ENCODE data around the gene KCNS3.

The KCNS3 gene

DNA sequence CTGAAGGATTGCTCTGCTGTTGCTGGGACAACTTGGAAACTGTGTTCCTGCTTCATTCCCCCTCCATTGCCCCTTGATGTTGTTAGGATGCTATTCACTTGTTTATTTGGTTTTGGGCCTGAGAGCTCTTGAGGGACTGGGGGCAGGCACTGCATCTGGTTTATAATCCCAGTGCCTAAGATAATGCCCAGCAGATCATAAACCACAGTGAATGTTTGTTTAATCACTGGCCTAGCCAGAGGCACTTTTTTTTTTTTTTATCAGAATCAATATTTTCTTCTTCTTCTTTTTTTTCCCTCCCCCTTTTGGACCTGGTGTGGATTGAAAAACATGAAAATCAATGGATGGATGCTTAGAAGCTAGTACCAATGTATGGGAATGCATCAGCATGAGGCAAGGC, 38.1 kb downstream of the KCNS3 start:
- Histone ChIP-seq H2AFZ (ENCODE audit: low read length) (no peak overlapping the region), H3K27me3 (ENCODE audit: insufficient read depth, low read length) (peaks cover 3% of the 10 kb centered on the region; the same call in 1 of the 2 replicates), H3K36me3 (ENCODE audit: insufficient read depth, low read length) (no peaks in the 10 kb centered on the region), H3K9me3 (ENCODE audit: low read length) (no peaks in the 10 kb centered on the region), H3K9ac (ENCODE audit: low read length) (no peak overlapping the region), H4K20me1 (ENCODE audit: insufficient read depth, low read length) (no peaks in the 10 kb centered on the region), H3K4me3 (ENCODE audit: low read depth, low read length, poor library complexity, severe bottlenecking) (no peak overlapping the region), H3K27ac (ENCODE audit: low read depth, low read length, poor library complexity, severe bottlenecking) (no peak overlapping the region), H3F3A (ENCODE audit: insufficient read depth, low read length) (no peaks in the 10 kb centered on the region), H3K79me2 (ENCODE audit: insufficient read depth, low read length) (no peaks in the 10 kb centered on the region), H3K9me2 (ENCODE audit: low read depth, low read length) (no peaks in the 10 kb centered on the region), H3K4me2 (ENCODE audit: low read length) (no peak overlapping the region), H3K4me1 (ENCODE audit: insufficient read depth, low read length, severe bottlenecking) (no peaks in the 10 kb centered on the region)
- no peak for TF ChIP-seq EZH2 (IDR thresholded peaks at IDR 0.05; ENCODE audit: borderline replicate concordance, low read length)
- TF ChIP-seq, protein P1, sequence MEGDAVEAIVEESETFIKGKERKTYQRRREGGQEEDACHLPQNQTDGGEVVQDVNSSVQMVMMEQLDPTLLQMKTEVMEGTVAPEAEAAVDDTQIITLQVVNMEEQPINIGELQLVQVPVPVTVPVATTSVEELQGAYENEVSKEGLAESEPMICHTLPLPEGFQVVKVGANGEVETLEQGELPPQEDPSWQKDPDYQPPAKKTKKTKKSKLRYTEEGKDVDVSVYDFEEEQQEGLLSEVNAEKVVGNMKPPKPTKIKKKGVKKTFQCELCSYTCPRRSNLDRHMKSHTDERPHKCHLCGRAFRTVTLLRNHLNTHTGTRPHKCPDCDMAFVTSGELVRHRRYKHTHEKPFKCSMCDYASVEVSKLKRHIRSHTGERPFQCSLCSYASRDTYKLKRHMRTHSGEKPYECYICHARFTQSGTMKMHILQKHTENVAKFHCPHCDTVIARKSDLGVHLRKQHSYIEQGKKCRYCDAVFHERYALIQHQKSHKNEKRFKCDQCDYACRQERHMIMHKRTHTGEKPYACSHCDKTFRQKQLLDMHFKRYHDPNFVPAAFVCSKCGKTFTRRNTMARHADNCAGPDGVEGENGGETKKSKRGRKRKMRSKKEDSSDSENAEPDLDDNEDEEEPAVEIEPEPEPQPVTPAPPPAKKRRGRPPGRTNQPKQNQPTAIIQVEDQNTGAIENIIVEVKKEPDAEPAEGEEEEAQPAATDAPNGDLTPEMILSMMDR (IDR thresholded peaks at IDR 0.05; ENCODE audit: low read length), result no peak

DNA sequence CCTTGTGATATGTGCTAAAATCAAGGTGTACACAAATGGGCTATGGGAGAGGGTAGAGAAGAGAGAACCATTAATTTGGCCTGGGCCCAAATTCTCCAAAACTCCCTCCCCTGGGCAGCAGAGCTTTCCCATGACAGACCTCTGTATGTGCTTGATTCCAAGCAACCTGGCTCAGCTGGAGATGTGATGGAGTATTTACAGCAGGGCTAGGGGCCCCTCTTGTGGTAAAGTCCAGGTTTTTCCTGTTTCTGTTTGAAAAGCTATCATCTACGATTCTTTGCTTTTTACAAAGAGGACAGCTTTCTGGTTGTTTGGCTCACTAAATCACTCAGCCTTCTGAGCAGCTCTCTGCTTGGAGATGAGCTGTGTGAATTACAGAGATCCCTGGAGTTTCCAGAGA, 40.3 kb downstream of the KCNS3 start:
- H3K9ac ChIP-seq (ENCODE audit: low read length), result no peak overlapping the region
- no peak overlapping the region for H3K27ac ChIP-seq (ENCODE audit: low read depth, low read length, poor library complexity, severe bottlenecking)
- no peaks in the 10 kb centered on the region for H3K36me3 ChIP-seq (ENCODE audit: insufficient read depth, low read length)
- no peaks in the 10 kb centered on the region for H3K4me1 ChIP-seq (ENCODE audit: insufficient read depth, low read length, severe bottlenecking)
- H4K20me1 ChIP-seq (ENCODE audit: insufficient read depth, low read length), result no peaks in the 10 kb centered on the region
- H3K9me2 ChIP-seq (ENCODE audit: low read depth, low read length), result no peaks in the 10 kb centered on the region
- no peak overlapping the region for H3K4me2 ChIP-seq (ENCODE audit: low read length)
- H3K79me2 ChIP-seq (ENCODE audit: insufficient read depth, low read length), result no peaks in the 10 kb centered on the region
- no peaks in the 10 kb centered on the region for H3F3A ChIP-seq (ENCODE audit: insufficient read depth, low read length)
- no peak overlapping the region for H2AFZ ChIP-seq (ENCODE audit: low read length)
- peaks cover 3% of the 10 kb centered on the region; the same call in 1 of the 2 replicates for H3K27me3 ChIP-seq (ENCODE audit: insufficient read depth, low read length)
- H3K4me3 ChIP-seq (ENCODE audit: low read depth, low read length, poor library complexity, severe bottlenecking), result no peak overlapping the region
- no peaks in the 10 kb centered on the region for H3K9me3 ChIP-seq (ENCODE audit: low read length)
- TF ChIP-seq, protein P1 (IDR thresholded peaks at IDR 0.05; ENCODE audit: low read length), result no peak
- no peak for TF ChIP-seq EZH2 (IDR thresholded peaks at IDR 0.05; ENCODE audit: borderline replicate concordance, low read length)

DNA sequence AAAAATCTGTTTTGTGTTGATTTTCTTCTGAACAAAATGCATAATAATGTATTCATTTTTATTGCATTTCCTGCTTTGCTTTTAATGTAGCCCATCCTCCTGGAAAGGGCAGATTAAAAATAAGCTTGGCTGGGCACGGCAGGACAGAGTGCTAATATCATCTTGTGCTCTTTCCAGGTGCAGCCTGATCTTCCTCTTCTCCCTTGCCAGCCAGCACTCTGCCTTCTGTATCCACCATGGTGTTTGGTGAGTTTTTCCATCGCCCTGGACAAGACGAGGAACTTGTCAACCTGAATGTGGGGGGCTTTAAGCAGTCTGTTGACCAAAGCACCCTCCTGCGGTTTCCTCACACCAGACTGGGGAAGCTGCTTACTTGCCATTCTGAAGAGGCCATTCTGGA, 52.3 kb downstream of the KCNS3 start:
- Histone ChIP-seq H3K9ac (ENCODE audit: low read length) (no peak overlapping the region), H3K79me2 (ENCODE audit: insufficient read depth, low read length) (no peaks in the 10 kb centered on the region), H3K27ac (ENCODE audit: low read depth, low read length, poor library complexity, severe bottlenecking) (no peak overlapping the region), H3K36me3 (ENCODE audit: insufficient read depth, low read length) (no peaks in the 10 kb centered on the region), H3K4me1 (ENCODE audit: insufficient read depth, low read length, severe bottlenecking) (no peaks in the 10 kb centered on the region), H3F3A (ENCODE audit: insufficient read depth, low read length) (no peaks in the 10 kb centered on the region), H3K9me3 (ENCODE audit: low read length) (no peaks in the 10 kb centered on the region), H4K20me1 (ENCODE audit: insufficient read depth, low read length) (no peaks in the 10 kb centered on the region), H3K9me2 (ENCODE audit: low read depth, low read length) (no peaks in the 10 kb centered on the region), H3K27me3 (ENCODE audit: insufficient read depth, low read length) (no peaks in the 10 kb centered on the region), H3K4me3 (ENCODE audit: low read depth, low read length, poor library complexity, severe bottlenecking) (no peak overlapping the region), H3K4me2 (ENCODE audit: low read length) (no peak overlapping the region), H2AFZ (ENCODE audit: low read length) (no peak overlapping the region)
- TF ChIP-seq, protein P1 (IDR thresholded peaks at IDR 0.05; ENCODE audit: low read length), result no peak
- TF ChIP-seq EZH2 (IDR thresholded peaks at IDR 0.05; ENCODE audit: borderline replicate concordance, low read length), result no peak
